AML-193 (cell line): ENCODE measurements around the gene PPP1R9A.

ENCODE experiments used
- DNase-seq, 2 experiments: peaks; one replicate each; lab custom pipeline; 2025; lab: John Stamatoyannopoulos, UW

Gene PPP1R9A

DNA sequence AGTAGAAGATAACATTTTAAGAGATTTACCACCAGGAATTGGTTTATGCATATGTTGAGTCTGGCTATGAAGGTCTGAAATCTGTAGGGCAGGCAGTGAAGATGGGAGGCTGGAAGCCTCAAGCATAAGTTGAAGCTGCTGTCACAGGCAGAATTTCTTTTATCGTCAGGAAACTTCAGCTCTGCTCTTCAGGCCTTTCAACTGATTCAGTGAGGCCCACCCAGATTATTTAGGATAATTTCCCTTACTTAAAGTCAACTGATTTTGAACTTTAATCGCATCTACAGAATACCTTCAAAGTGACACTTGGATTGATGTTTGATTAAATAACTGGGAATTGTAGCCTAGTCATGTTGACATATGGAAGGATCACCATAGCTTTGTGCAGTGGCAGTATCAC, 190.5 kb downstream of the PPP1R9A start:
- no peak for DNase-seq

DNA sequence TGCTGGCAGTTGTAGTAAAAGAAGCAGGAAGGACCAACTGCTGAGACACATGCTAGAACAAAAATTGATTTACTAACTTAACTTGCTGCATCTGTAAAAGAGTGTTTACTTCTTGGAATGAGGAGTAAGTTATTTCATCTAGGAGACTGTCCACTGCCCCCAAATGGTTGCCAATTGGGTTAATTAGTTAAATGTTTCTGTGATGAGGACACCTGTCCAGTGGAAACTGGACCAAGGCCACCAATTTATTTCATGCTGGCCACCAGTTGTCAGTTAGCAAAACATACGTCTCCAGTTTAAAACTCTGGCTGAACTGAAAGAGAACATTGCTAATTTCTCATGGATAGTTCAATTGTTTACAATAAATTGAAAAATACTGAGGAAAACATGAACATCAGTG, 191.7 kb downstream of the PPP1R9A start:
- DNase-seq = no peak

DNA sequence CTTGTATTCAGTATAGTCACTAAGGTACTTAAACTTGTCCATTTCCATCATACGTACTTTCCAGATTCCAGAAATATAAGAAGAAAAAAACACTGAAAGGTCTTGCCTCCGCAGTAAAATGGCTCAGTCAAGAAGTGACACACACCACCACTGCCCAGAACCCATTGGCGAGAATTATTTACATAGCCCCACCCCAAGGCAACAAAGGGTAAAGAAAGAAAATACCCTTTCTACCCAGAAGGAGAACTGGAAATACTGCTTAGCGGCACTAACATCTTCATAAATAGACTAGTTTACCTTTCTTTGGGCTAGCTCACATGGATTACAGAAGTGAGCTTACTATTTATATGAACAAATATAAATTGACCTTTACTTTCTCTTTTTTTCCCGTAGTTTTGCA, 194.0 kb downstream of the PPP1R9A start:
- no peak for DNase-seq

DNA sequence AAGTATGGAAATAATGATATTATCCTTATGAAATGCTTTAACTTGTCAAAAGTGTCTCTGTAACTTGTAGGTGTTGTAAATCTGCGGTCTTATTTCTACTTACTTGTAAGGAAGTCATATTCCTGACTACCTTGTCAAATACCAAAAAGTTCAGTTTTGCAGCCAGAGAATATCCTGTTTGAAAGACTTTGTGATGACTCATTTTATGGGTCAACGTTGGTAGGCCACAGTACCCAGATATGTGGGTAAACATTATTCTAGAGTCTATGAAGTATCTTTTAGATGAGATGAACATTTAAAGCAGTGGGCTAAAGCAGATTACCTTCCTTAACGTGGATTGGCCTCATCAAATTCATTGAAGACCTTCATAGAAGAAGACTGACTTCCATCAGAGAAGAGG, 195.3 kb downstream of the PPP1R9A start:
- DNase-seq = no peak

DNA sequence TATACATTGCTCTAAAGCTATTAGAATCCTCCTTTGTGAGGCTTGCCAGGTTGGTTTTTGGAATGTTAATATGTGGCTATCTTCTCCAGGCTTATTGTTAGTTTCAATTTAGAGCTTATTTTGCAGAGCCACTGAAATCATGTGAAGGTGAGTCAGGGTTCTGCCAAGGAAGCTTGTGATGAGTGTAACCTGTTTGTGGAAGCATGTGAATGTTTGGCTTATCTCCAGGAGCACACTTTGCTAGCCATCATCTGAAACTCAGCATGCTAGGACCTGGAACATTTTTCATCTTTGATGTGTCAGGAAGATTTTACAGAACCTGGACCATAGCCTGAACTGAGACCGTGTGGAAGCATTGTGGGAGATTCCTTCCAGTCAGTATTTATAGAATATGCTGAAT, 197.3 kb downstream of the PPP1R9A start:
- no peak for DNase-seq

DNA sequence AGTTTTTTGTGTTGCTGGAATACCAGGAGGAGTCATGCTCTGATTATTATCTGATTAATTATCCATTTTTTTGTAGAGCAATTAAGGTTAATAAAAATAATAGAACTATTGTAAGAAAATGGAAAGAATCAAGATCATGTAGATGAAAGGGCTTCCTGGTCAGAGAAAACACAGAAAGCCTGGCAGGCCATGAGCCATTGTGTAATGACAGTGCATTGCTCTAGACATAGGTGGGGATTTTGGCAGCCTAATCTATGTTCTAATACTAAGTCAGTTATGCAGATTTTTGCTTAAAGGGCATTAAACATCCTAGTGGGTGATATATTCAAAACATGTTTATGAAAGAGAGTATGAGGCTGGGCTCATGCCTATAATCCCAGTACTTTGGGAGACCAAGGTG, 198.2 kb downstream of the PPP1R9A start:
- DNase-seq = no peak

- DNase-seq = peak; percentile 1 to 5
These were observed 199.0 kb downstream of the PPP1R9A start for GRCh38 chr7:95106401-95106800.

DNA sequence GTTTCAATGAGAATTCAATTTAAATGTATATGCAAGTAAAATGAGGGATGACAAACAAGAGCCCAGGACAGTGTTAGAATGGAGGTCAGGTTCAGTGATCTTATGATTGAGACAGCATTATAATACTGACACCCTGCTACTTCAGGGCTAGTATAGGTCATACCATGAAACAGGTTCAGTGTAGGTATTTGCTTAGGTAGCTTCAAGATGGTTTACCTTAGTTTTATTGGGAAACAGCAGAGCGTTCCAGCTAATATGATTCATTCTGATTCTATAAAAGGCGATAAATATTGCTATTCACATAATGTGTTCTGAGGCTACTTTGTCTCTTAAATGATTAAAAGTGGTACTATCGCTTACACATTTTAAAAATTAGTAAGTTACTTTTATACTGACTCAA, 203.3 kb downstream of the PPP1R9A start:
- no peak for DNase-seq

GRCh38 chr7:95113590-95113989, 206.2 kb downstream of the PPP1R9A start:
- no peak for DNase-seq

DNA sequence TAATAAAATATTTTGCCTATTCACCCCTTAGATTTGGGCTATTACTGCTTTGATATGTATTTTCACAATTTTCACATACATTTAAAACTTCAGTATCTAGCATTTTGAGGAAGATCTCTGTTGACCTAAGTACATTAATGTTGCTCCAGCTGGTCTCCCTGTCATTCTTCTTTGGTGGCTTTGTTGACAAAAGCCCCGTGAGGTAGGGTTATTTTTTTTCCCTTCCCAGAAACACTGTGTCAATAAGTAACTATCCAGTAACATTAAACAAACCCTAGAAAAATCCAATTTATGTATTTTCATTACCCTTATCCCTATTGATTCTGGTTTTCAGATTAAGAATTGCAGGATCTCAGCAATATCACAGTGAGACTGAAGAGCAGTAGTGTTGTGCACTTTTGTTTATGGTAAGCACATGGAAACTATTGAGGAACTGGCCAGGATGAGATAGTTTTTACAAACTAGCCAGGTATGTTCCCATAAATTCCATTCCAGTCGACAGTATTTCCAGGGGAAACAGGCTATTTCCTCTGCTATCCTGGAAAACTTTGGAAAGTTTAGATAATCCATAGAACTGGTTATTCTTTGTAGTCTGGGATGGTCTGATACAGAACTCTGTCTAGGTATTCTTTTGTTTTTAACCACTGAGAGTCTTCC, 218.8 kb downstream of the PPP1R9A start:
- DNase-seq = no peak

GRCh38 chr7:95132500-95132899, 225.1 kb downstream of the PPP1R9A start:
- no peak for DNase-seq

- no peak for DNase-seq
These were observed 232.5 kb downstream of the PPP1R9A start for GRCh38 chr7:95139922-95140321.

DNA sequence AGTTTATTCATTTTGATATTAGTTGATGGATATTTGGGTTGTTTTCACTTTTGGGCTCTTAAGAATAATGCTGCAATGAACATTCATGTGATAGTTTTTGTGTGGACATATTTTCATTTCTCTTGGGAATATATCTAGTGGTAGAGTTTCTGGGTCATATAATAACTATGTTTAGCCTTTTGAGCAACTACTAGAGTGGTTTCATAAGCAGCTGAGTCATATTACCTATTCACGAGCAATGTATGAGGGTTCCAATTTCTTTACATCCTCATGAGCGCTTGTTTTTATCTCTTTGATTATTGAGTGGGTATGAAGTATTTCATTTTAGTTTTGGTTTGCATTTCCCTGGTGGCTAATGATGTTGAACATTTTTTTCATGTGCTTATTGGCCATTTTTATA, 234.4 kb downstream of the PPP1R9A start:
- no peak for DNase-seq

DNA sequence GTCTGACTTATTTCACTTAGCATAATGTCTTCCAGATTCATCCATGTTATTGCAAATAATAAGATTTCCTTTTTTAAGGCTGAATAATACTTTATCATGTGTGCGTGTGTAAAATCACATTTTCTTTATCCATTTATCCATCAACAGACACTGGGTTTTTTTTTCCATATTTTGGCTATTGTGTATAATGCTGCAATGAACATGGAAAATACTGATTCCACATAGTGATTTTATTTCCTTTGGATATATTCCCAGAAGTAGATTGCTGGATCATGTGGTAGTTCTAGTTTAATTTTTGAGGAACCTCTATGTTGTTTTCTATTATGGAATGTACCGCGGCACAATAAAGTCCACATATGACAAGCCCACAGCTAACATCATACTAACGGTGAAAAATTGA, 236.9 kb downstream of the PPP1R9A start:
- DNase-seq = no peak

DNA sequence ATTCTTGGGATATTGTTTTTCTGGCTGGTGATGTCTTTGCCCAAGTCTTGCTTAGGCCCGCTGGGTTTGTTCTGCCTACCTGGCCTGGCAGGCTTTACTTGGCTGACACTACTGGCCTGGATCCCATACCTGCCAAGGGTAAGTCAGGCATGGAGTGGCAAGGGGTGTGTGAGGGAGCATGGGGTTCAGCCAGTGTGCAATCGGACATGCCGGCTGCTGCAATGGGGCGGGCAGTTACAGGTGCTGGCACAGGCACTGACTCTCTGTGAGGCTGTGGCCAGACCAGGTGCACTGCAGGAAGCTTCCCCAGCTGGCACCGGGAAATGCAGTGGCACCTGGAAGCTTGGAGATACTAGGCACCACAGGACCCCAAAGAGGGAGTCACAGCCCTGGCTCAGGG, 248.6 kb downstream of the PPP1R9A start:
- DNase-seq = no peak

- no peak for DNase-seq
These were observed 250.0 kb downstream of the PPP1R9A start for GRCh38 chr7:95157381-95157780.

- no peak for DNase-seq
These were observed 262.3 kb downstream of the PPP1R9A start for GRCh38 chr7:95169678-95170077.

DNA sequence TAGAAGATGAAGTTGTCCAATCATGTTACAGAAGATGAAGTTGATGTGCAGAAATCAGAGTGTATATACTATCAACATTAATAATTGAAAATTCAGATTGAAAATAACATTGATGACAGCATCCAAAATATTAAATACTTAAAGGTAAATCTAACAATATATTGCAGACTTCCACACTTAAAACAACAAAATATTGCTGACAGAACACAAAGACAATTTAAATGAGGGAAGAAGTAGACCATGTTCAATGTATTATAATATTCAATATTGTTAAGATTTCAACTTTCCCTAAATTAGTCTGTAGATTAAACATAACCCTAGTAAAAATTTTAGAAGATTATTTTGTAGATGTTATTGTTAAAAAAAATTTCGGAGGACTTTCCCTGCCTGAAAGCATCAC, 265.0 kb downstream of the PPP1R9A start:
- no peak for DNase-seq

- DNase-seq = no peak
These were observed 283.1 kb downstream of the PPP1R9A start for GRCh38 chr7:95190515-95190914.

DNA sequence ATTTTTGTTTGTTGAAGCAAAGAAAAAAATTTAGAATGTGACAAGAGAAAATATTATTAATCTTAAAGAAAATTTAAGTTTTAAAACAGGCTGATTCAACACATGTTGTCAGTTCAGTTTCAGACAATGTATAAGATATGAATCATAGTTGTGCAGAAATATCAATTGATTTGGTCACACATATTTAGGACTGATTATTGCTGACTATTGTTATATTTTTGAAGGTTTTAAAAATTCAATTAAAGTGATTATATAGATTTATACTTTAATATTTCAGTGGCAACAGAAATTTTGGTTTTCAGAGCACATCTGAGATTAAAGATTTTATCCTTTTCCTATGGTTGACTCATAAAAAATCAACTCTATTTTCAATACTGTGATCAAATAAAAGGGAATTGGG, 284.4 kb downstream of the PPP1R9A start:
- no peak for DNase-seq

GRCh38 chr7:95198863-95199262, 291.5 kb downstream of the PPP1R9A start:
- DNase-seq = no peak

DNA sequence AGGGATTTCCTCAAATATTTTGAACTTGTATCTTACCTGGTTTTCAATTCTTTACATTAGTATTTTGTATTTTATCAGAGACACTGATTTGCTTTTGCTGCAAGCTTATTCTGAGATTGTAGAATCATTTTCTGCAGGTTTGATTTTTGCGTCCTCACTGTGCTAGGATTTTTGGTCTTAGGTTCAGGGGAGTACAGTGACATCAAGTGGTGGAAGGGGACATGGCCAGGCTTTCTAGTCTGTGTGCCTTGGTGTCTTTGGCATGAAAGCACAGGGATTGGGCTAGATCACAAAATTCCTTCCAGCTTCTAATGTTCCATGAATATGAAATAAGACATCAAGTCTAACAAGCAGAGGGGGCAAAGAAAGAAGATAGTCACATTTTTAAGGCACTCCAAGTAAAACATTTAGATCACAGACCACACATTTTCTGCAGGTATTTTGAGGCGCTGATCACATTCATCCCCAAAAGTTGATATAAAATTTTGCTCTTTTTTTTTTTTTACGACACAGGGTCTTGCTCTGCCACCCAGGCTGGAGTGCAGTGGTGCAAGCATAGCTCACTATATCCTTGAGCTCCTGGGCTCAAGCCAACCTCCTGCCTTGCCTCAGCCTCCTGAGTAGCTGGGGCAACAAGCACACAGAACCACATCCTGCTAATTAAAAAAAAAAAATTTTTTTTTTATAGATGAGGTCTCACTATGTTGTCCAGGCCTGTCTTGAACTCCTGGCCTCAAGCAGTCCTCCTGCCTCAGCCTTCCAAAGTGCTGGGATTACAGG, 292.6 kb downstream of the PPP1R9A start:
- peak in 1 of 2 experiments; percentile 8 for DNase-seq

GRCh38 chr7:95200741-95201140, 293.3 kb downstream of the PPP1R9A start:
- DNase-seq = no peak

DNA sequence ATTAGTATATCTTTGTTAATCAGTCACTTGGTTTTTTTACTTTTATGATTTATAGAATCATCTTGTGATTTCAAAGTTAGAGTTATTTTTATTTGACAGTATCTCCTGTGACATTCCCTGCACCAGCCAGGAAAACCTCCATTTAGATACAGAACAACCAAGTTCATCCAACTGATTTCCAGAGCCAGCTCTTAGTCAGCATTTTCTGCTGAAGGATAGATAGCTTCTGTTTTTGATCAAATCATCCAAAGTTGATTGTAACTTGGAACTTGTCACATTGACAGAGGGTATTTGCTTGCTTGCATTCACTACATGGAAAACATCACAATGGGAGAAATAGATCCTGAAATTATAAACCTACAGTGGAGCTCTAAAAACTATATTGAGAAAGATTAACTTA, 294.3 kb downstream of the PPP1R9A start:
- no peak for DNase-seq
